Panc1 (cell line): ENCODE results near the gene ACE2.

ENCODE experiments used
- POLR2AphosphoS5 ChIP-seq: IDR thresholded peaks from 2 replicates; pipeline ENCODE4 v1.6.1; 2012; ENCODE audit warnings: mild to moderate bottlenecking, low read depth, low read length, moderate library complexity
- SIN3A ChIP-seq: IDR thresholded peaks from 2 replicates; pipeline ENCODE4 v1.6.1; 2012; ENCODE audit warnings: low read depth, mild to moderate bottlenecking, low read length, moderate library complexity, borderline replicate concordance; ENCODE audit not compliant: insufficient read depth
- TF ChIP-seq, protein P1 (sequence below): fragments of 450-650 bp; IDR thresholded peaks from 2 replicates; pipeline ENCODE4 v1.5.1; 2017; ENCODE audit warnings: mild to moderate bottlenecking

DNA sequence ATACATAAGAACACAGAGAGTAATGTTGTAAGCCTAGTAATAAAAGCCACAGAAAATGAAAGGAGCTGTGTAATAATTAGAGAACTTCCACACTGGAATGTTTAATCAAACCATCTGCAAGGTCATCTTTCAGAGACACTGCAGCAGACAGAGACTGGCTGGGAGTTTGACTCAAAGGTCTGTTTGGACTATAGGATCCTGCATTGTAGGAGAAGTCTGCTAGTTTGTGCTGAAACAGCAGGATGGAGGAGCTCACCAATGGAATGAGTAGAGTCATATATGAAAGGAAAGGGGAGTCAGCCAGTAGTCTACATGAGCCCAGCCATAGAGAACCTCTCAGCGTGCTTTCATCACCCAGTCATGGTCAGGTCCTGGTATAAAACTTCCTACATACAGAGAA, 4.5 kb upstream of the ACE2 start:
- TF ChIP-seq, protein P1, sequence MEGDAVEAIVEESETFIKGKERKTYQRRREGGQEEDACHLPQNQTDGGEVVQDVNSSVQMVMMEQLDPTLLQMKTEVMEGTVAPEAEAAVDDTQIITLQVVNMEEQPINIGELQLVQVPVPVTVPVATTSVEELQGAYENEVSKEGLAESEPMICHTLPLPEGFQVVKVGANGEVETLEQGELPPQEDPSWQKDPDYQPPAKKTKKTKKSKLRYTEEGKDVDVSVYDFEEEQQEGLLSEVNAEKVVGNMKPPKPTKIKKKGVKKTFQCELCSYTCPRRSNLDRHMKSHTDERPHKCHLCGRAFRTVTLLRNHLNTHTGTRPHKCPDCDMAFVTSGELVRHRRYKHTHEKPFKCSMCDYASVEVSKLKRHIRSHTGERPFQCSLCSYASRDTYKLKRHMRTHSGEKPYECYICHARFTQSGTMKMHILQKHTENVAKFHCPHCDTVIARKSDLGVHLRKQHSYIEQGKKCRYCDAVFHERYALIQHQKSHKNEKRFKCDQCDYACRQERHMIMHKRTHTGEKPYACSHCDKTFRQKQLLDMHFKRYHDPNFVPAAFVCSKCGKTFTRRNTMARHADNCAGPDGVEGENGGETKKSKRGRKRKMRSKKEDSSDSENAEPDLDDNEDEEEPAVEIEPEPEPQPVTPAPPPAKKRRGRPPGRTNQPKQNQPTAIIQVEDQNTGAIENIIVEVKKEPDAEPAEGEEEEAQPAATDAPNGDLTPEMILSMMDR, result no peak
- no peak for TF ChIP-seq POLR2AphosphoS5
- no peak for TF ChIP-seq SIN3A
